BE2C (cell line): Measurements from ENCODE around the gene SIRT7.

Experiments used
- DNase-seq: peaks from one replicate; pipeline ENCODE4 v3.0.0-alpha.2; 2020
- H3K27me3 ChIP-seq: fragments of 250-450 bp; sonication (Bioruptor Pico); 2 replicates; pipeline ENCODE4 v1.5.1; 2020; ENCODE audit warnings: mild to moderate bottlenecking
- H3K36me3 ChIP-seq: fragments of 250-450 bp; sonication (Bioruptor Pico); 2 replicates; pipeline ENCODE4 v1.5.1; 2020; ENCODE audit warnings: mild to moderate bottlenecking
- H3K4me1 ChIP-seq: fragments of 250-450 bp; sonication (Bioruptor Pico); 2 replicates; pipeline ENCODE4 v1.5.1; 2020
- H3K4me3 ChIP-seq: 2 replicates; pipeline ENCODE4 v1.5.1; 2011; ENCODE audit warnings: low read depth, low read length
- H3K9me3 ChIP-seq: fragments of 250-450 bp; sonication (Bioruptor Pico); 2 replicates; pipeline ENCODE4 v1.5.1; 2020
- CTCF ChIP-seq: IDR thresholded peaks from 2 replicates; pipeline ENCODE4 v1.5.1; 2012; ENCODE audit warnings: mild to moderate bottlenecking, low read depth, low read length

Gene SIRT7

GRCh38 chr17:81914103-81914850 lies 3.7 kb downstream of the SIRT7 start:
- no peak for DNase-seq
- Histone ChIP-seq H3K4me3 (no peak overlapping the region), H3K4me1 (peaks cover 6% of the 10 kb centered on the region; the same call in 1 of the 2 replicates), H3K36me3 (peaks cover 31% of the 10 kb centered on the region), H3K27me3 (no peaks in the 10 kb centered on the region), H3K9me3 (no peaks in the 10 kb centered on the region)
- no peak for TF ChIP-seq CTCF

DNA sequence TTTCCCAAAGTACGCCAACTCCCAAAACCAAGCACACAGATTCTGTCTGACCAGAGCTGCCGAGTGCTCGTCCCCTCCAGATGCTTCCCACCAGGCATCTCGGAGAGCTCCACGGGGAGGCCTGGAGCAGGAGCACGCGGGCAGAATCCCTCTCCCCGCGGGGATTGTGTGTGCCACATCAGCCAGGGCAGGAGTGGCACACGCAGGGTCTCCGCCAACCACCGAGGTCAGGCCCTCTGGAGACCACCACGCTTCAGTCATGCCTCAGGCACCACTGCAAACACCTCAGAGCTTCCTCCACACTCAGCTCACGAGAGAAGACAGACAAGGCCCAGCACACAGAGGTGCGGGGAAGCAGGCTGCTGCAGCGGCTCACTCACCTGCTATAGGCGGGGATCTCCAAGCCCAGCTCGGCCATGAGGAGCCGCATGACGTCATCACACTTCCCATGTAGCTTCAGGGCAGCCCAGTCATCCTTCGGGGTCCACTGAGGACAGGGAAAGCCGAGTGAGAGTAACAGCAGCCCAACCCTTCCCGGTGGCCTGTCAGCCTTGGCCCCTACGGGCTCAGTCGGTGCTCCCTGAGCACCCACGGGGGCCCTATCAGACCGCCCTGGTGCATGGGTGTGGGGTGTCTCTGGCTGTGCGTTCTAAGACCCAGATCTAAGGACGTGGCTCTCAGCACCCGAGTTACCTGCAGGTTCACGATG lies 4.4 kb downstream of the SIRT7 start:
- H3K9me3 ChIP-seq: no peaks in the 10 kb centered on the region
- TF ChIP-seq CTCF: no peak
- H3K27me3 ChIP-seq: no peaks in the 10 kb centered on the region
- no peak for DNase-seq
- peaks cover 6% of the 10 kb centered on the region; the same call in 1 of the 2 replicates for H3K4me1 ChIP-seq
- peaks cover 31% of the 10 kb centered on the region for H3K36me3 ChIP-seq
- H3K4me3 ChIP-seq: no peak overlapping the region

DNA sequence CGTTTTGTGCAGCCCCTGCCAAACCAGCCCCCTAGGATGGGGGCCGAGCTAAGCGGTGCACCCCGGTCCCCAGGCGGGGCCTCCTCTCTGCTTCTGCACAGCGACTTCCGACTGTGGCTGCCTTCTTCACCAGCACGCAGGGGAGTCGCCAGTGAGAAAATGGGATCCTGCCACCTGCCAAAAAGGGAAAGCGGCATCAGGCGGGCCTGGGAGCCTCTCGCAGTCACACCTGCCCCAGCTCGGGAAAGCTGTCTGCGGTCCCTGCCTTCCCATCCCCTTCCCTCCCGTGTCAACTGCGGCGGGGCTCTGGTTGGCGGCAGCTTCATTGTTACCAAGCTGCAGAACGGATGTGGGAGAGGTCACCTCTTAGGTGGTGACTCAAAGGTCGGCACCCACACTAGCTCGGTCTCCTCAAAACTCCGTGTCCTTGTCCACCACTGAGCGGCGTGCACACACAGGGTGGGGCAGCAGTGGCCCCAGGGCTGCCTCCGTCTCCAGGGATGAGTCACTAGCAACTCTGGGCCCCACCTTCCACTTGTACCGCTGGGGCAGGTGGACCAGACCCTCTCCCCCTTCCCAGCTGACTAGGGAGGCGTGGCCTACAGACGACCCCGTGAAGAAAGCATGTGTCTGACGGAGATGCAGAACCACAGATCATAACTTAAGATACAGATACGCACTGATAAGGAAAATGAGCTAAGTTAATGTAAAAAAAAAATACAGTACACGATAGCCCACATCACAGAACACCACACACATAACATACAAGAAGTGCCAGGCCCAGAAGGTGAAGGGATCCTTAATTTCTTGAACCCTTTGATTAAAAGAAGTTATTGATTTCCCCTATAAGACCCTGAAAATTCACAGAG lies 5.3 kb downstream of the SIRT7 start:
- peaks cover 31% of the 10 kb centered on the region for H3K36me3 ChIP-seq
- peaks cover 3% of the 10 kb centered on the region; the same call in 1 of the 2 replicates for H3K4me1 ChIP-seq
- no peak for TF ChIP-seq CTCF
- H3K27me3 ChIP-seq: no peaks in the 10 kb centered on the region
- H3K9me3 ChIP-seq: no peaks in the 10 kb centered on the region
- no peak for DNase-seq
- H3K4me3 ChIP-seq: no peak overlapping the region

GRCh38 chr17:81911969-81912368 lies 6.0 kb downstream of the SIRT7 start:
- Histone ChIP-seq H3K4me3 (peak overlapping the region; percentile 32; the same call in 1 of the 2 replicates), H3K9me3 (no peaks in the 10 kb centered on the region), H3K4me1 (peaks cover 3% of the 10 kb centered on the region; the same call in 1 of the 2 replicates), H3K36me3 (peaks cover 31% of the 10 kb centered on the region), H3K27me3 (no peaks in the 10 kb centered on the region)
- no peak for DNase-seq
- TF ChIP-seq CTCF: no peak

GRCh38 chr17:81911277-81911961 lies 6.6 kb downstream of the SIRT7 start, which contains the start of gene PCYT2:
TSS of gene PCYT2 (minus strand) at chr17:81911399. CDS start at chr17:81911355, 44 bp downstream.
- H3K9me3 ChIP-seq: no peaks in the 10 kb centered on the region
- DNase-seq: peak; percentile 94
- H3K27me3 ChIP-seq: no peaks in the 10 kb centered on the region
- H3K4me1 ChIP-seq: no peaks in the 10 kb centered on the region; the same call in 1 of the 2 replicates
- H3K4me3 ChIP-seq: peak within 1 kb of the TSS; percentile 78
- no peak for TF ChIP-seq CTCF
- peaks cover 31% of the 10 kb centered on the region for H3K36me3 ChIP-seq
